Nephron progenitor cell (in vitro differentiated cells): ENCODE data around the gene EIF1.

Source experiments
- DNase-seq: peaks from one replicate; pipeline ENCODE4 v3.0.0; 2021
- H3K27ac Mint-ChIP-seq: 2 replicates; pipeline ENCODE4 v1.8.0; 2021; ENCODE audit warnings: mild to moderate bottlenecking, moderate library complexity, mixed read lengths
- H3K27me3 Mint-ChIP-seq: 2 replicates; pipeline ENCODE4 v1.8.0; 2021; ENCODE audit warnings: mild to moderate bottlenecking, low read depth, mixed read lengths; ENCODE audit not compliant: poor library complexity
- H3K36me3 Mint-ChIP-seq: 2 replicates; pipeline ENCODE4 v1.8.0; 2021; ENCODE audit warnings: low read depth, mixed read lengths
- H3K4me1 Mint-ChIP-seq: 2 replicates; pipeline ENCODE4 v1.8.0; 2021; ENCODE audit warnings: mixed read lengths
- H3K4me3 Mint-ChIP-seq: 2 replicates; pipeline ENCODE4 v1.8.0; 2021; ENCODE audit warnings: mild to moderate bottlenecking, moderate library complexity, mixed read lengths
- H3K9me3 Mint-ChIP-seq: 2 replicates; pipeline ENCODE4 v1.8.0; 2021; ENCODE audit warnings: mild to moderate bottlenecking, moderate library complexity, mixed read lengths
- CTCF ChIP-seq: fragments of 200-600 bp; sonication (generic); IDR thresholded peaks from 2 replicates; pipeline ENCODE4 v1.5.0; 2021; ENCODE audit warnings: antibody characterized with exemption

Gene EIF1

GRCh38 chr17:41718287-41718645 lies 29.6 kb downstream of the EIF1 start:
- no peak for DNase-seq
- Mint-ChIP-seq H3K9me3 (no peaks in the 10 kb centered on the region), H3K4me1 (peaks cover 26% of the 10 kb centered on the region), H3K27ac (no peak overlapping the region), H3K4me3 (no peak overlapping the region), H3K27me3 (peaks cover 16% of the 10 kb centered on the region), H3K36me3 (no peaks in the 10 kb centered on the region)
- TF ChIP-seq CTCF = no peak

- Mint-ChIP-seq H3K4me3 (no peak overlapping the region), H3K36me3 (no peaks in the 10 kb centered on the region)
- DNase-seq = no peak
Observed at GRCh38 chr17:41722231-41722630, 33.5 kb downstream of the EIF1 start.

DNA sequence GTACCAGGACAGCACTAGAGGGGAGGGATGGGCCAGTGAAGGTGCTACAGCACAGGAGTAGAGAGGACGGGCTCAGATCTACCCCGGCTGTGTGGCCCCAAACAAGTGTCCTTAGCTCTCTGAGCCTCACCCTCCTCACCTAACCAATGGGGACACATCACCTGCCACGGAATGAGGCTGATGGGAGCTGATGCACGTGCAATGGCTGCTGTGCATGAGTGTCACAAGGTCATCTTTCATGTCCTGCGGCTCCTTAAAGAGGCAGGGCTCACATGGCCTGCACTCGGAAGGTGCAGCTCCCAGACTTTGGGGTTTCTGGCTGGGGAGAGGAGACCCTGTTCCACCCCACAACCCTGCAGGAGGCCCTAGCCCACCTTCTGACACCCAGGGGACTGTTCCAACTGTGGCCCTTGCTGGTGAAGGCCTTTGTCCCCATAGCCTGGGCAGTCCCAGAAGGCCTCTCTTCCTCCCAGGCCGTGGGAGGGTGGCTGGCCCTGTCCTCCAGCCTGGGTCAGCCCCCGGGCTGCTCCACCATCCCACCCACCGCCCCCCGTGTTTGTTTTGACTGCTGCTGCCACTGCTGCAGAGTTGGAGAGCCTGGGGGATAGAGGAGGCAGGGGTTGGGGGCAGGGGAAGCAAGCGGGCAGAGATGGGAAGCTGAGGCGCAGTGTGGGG lies 35.3 kb downstream of the EIF1 start:
- peaks cover 30% of the 10 kb centered on the region for H3K4me1 Mint-ChIP-seq
- H3K27me3 Mint-ChIP-seq = peaks cover 18% of the 10 kb centered on the region
- H3K9me3 Mint-ChIP-seq = no peaks in the 10 kb centered on the region
- no peak overlapping the region for H3K27ac Mint-ChIP-seq
- no peak for DNase-seq
- no peaks in the 10 kb centered on the region for H3K36me3 Mint-ChIP-seq
- no peak for TF ChIP-seq CTCF
- no peak overlapping the region for H3K4me3 Mint-ChIP-seq

More at GRCh38 chr17:41722231-41722630, 33.5 kb downstream of the EIF1 start:
- no peak for TF ChIP-seq CTCF
- Mint-ChIP-seq H3K27ac (peak overlapping the region; percentile 45), H3K4me1 (peaks cover 46% of the 10 kb centered on the region), H3K9me3 (no peaks in the 10 kb centered on the region), H3K27me3 (peaks cover 14% of the 10 kb centered on the region)

- TF ChIP-seq CTCF = no peak
- H3K36me3 Mint-ChIP-seq = no peaks in the 10 kb centered on the region
- peak overlapping the region; percentile 51 for H3K27ac Mint-ChIP-seq
- no peak for DNase-seq
- H3K9me3 Mint-ChIP-seq = no peaks in the 10 kb centered on the region
- no peak overlapping the region for H3K4me3 Mint-ChIP-seq
- peaks cover 18% of the 10 kb centered on the region for H3K27me3 Mint-ChIP-seq
- H3K4me1 Mint-ChIP-seq = peaks cover 30% of the 10 kb centered on the region
Observed at GRCh38 chr17:41724476-41725050, 35.9 kb downstream of the EIF1 start.

DNA sequence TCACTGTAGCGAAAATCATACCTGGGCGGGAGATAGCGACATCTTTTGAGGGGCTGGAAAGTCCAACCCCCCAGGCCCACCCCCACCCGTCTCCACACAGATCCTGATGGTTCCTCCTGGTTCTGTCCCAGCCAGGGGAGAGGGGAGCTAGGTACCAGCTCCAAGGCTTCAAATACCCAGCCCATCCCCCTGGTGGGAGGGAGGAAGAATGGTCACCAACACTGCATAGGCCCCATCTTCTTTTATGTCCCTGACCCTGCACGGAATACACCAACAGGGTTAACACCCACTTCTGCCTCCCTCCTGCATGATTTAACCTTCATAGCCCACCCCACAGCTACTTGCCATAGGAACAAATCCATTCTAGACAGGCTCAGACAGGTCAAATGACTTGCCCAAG lies 36.4 kb downstream of the EIF1 start:
- no peak overlapping the region for H3K4me3 Mint-ChIP-seq

More for the DNA sequence above, 36.4 kb downstream of the EIF1 start:
- Mint-ChIP-seq H3K4me1 (peaks cover 30% of the 10 kb centered on the region), H3K9me3 (no peaks in the 10 kb centered on the region), H3K27me3 (peaks cover 23% of the 10 kb centered on the region), H3K36me3 (no peaks in the 10 kb centered on the region), H3K27ac (peak overlapping the region; percentile 51)
- TF ChIP-seq CTCF = no peak
- no peak for DNase-seq
